Astrocyte (in vitro differentiated cells and primary cell): ENCODE data around the gene ZMYM4.

Source experiments
- CTCF ChIP-seq: IDR thresholded peaks from 2 replicates; pipeline ENCODE4 v1.5.1; 2011; ENCODE audit warnings: low read depth, mild to moderate bottlenecking, inconsistent platforms, low read length, moderate library complexity; ENCODE audit not compliant: insufficient read depth
- EZH2 ChIP-seq: IDR thresholded peaks from 2 replicates; pipeline ENCODE4 v1.6.1; 2012; ENCODE audit warnings: mild to moderate bottlenecking, low read length, inconsistent platforms; ENCODE audit not compliant: insufficient read depth

- TF ChIP-seq CTCF (no peak), EZH2 (no peak)
These were observed 111.0 kb downstream of the ZMYM4 start for GRCh38 chr1:35379317-35380000.
